NCI-H446 treated with DMSO at 0.1 percent for 48 hours (cell line): ENCODE data around the gene DDX17.
"Not testable (repeated sequence)": the region's sequence is repeated elsewhere in the genome, so short reads cannot be mapped to it uniquely, and the experiment has no call there.

Source experiments
- DNase-seq: peaks from one replicate; lab custom pipeline; 2025; lab: John Stamatoyannopoulos, UW

Gene DDX17

GRCh38 chr22:38491707-38492348, 14.3 kb downstream of the DDX17 start:
- DNase-seq = no peak

DNA sequence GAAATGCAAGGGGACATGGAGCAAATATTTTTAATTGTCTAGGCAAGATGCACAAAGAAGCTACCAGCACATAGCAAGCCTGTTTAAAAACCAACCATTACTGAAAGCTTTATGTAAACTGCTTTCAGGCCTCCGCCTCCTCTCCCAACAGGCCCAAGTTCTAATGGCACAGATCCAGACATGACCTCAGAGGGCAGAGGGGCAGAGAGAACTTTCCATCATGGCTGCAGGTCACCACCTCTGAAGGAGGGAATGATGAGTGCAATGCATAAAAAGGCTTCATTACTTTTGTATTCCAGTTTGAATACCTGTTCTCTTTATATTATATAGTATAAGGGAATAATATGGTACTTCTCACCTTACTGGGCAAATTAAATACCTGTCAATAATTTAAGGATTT, 15.2 kb downstream of the DDX17 start:
- no peak for DNase-seq

DNA sequence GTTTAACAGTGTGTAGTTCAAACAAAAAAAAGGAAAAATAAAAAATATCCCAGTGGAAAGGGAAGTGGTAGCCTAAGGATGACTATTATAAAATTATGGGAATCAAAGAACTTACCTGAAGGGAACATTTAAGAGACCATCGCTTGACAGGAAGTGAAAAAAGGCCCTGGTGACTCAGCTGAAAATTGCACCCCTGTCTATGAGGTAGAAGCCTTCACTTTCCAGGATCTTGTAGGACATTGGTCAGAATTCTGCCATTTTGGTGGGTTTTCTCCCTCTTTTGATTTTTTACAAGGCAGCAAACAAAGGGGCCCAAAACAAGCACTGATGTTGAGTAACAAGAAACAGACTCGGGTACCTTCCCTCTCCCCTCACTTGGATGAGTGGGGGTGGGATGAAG, 15.6 kb downstream of the DDX17 start:
- no peak for DNase-seq

DNA sequence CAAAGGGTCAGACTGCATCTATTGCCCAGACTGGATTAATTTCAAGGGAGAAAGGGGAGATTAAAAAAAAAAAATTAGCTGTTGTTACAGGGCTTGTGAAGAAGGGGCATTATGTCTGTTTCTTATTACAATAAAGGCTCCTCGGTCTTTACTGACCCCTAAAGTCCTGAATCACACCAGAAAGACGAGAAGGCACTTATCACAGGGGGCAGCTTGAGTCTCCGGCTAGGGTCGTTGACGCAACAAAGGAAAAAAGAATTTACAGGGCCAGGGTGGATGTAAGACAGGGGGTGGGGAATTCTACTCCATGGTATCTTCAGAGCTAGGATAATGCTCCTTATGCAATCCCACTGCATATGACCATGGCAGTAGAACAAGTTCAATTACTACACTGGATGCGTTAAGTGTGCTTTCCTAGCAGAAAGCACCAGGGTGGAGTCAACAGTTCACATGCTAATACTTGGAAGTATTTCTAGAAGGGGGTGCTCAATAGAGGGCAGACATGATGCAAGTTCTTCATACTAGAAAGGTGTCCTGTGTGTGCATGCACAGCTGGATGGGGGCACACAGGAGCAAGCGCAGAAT, 16.5 kb downstream of the DDX17 start:
- no peak for DNase-seq

DNA sequence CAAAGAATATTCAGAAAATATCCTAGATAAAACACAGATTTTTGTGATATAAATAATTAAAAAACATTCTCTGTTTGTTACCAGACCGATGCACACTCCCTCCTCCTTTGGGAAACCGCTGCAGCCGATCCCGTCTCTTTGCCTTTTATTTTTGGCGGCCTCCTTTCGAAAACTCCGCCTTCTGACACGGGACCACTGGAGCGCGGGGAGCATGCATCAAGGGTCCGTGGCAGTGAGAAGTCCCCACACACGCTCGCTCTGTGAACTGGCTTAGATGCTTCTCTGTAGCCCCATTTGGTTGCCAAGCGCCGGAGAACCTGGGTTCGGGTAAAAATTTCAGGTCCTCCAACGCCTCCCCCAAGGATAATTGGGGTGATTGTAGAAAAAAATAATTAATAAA, 17.0 kb downstream of the DDX17 start:
- no peak for DNase-seq

GRCh38 chr22:38487946-38488345, 18.2 kb downstream of the DDX17 start:
- no peak for DNase-seq

DNA sequence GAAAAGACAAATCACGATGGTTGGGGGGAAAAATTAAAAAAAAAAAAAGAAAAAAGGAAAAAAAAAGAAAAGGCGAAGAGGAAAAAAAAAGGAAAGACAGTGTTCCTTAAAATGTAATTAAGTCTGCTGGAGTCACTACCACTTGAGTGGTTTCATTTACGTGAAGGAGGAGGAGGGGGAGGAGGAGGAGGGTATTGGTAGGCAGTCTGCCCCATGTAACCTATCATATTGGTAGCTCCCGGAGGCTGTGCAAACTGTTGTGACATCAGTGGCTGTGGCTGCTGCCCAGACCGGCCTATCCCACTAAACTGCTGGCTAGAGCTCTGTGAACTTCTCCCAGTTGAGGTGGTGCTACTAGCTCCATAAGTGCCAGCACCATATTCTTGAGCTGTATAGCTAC, 20.3 kb downstream of the DDX17 start:
- no peak for DNase-seq

GRCh38 chr22:38484244-38484643, 21.9 kb downstream of the DDX17 start:
- DNase-seq = no peak

- no peak for DNase-seq
Observed at GRCh38 chr22:38482662-38483308, 23.3 kb downstream of the DDX17 start.

DNA sequence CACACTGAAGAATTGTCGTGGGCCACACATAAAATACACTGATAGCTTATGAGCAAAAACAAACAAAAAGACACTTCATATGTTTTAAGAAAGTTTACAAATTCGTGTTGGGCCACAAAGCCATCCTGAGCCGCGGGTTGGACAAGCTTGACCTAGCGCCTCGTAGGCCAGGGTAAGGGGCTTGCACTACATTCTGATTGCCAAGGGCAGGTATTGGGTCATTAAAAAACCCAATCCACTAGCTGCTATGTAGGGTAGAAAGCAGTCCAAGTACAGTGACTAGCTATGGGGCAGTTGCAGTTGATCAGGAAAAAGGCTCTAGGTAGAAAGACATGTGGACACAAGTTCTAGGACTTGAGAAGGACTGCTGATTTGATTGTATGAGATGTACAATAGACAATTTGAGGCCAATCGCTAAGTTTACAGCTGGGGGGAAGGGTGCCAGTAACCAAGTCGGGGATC, 24.2 kb downstream of the DDX17 start:
- no peak for DNase-seq

DNA sequence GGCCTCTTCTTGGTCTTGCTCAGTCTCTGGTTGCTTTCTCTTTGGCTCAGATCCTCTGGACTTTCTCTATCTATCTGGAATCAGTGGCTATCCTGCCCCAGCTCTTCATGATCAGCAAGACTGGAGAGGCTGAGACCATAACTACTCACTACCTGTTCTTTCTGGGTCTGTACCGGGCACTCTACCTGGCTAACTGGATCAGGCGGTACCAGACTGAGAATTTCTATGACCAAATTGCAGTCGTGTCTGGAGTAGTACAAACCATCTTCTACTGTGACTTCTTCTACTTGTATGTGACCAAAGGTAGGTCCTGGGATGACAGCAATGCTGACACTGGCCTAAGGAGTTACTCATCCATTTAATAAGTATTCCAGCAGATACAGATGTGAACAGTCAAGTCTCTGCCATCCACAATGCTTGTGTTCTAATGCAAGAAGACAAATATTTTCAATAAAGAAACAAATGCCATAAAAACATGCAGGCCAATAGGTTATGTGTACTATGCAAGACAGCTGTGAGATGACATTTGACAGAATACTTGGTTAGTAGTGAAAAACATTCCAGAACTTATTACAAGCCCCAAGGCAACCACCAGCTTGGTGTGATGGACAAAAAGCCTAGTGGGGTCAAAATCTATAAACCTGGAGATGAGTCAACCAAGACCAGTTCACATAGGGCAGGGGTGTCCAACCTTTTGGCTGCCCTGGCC, 24.8 kb downstream of the DDX17 start:
- DNase-seq = no peak

DNA sequence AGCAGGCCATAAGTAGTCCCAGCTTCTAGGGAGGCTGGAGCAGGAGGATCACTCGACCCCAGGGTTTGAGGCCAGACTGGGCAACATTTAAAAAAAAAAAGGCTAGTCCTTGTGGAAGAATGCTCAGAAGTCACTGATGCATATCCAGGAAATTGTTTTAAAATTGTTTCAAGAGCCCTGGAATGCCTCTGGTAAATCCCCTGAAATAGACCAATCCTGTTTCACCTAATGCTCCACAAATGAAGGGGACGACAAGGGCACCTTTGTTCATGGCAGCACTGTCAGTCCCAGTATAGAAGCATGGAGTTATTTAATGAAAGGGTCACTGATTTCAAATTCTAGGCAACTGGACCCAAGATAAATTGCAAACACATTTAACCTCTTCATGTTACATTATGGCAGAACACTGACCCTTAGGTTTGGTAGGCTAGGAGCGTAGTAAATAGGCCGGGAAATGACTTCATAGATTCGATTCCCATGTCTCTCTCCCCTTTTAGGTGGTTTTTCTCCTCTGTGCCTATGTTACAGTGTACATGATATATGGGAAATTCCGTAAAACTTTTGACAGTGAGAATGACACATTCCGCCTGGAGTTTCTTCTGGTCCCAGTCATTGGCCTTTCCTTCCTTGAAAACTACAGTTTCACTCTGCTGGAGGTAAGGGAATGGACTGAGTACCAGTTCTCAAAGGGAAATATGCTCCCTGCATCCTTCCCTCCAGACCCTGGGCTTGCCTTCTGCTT, 26.8 kb downstream of the DDX17 start:
- DNase-seq = no peak

- no peak for DNase-seq
Observed at GRCh38 chr22:38477585-38477984, 28.5 kb downstream of the DDX17 start.

DNA sequence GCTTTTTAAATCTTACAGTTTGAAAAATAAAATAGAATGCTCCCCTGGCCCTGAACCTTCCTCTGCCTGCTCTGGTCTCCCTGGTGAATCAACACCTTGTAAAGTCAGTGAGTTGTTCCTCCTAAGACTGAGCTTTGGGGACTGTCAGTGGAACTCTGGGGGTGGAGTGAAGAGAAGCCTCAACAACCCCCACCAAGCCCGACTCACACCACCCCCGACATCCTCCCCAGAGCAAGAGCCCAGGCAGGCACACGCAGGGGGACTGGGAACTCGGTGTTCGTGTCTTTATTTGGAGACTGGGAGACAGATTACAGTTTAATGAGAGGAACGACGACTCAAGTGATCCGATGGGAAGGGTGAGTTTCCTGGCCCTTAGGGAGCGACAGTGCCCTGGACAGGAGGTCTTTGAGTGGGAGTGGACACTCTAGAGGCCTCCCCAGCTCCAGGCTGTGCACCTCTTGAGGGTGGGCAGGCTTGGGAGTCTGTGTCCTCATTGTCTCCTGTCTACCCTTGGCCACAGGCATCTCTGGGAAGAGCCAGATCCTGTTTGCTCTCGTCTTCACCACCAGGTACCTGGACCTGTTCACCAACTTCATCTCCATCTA, 32.0 kb downstream of the DDX17 start:
- no peak for DNase-seq

GRCh38 chr22:38471237-38471636, 34.9 kb downstream of the DDX17 start:
- no peak for DNase-seq

- not testable (repeated sequence) for DNase-seq
Observed at GRCh38 chr22:38470179-38470578, 35.9 kb downstream of the DDX17 start.

GRCh38 chr22:38469306-38469781, 36.8 kb downstream of the DDX17 start:
- DNase-seq = no peak

GRCh38 chr22:38468443-38469305, 37.4 kb downstream of the DDX17 start:
- no peak for DNase-seq

GRCh38 chr22:38467904-38468442, 38.1 kb downstream of the DDX17 start, which contains the start of gene KDELR3:
Gene KDELR3, plus strand, starts transcription at chr22:38468096. Its CDS starts 138 bp downstream, at chr22:38468234.
- DNase-seq = no peak

DNA sequence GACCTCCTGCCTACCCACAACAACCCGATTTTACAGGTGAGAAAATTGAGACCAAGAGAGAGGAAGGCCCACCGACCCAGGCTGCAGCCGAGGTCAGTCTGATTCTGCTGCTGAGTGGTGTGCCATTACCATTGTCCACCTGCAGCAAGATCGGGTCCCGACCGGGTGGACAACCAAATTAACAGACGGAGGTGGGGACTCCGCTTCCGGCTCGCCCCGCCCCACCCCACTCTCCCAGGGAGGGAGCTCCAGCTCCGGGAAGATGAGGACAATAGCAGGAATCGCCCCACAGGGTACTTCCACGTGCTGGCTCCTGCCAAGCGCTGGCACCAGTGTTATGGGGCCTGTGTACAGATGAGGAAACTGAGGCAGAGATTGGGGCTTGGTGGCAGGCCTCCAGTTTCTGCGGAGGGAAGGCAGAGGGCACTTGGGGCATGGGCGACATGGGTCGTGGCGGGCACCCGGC, 38.6 kb downstream of the DDX17 start:
- DNase-seq = no peak
